Cardiac muscle cell (in vitro differentiated cells and primary cell): ENCODE results near the gene ACOT6. TPM values are rescaled to one million over a fixed set of nuclear protein-coding genes. Genes with fewer than 3 reads are reported as not detected.
"Not testable (repeated sequence)": the region's sequence is repeated elsewhere in the genome, so short reads cannot be mapped to it uniquely, and the experiment has no call there.

ENCODE experiments used
- DNase-seq, 2 donors: peaks; one replicate each; pipeline versions ENCODE4 v3.0.0 to v3.0.0-alpha.2; 2010 to 2017; ENCODE audit warnings: low read depth in 1 of 2, low spot score in 1 of 2
- H3K27ac ChIP-seq: fragments of 200-600 bp; sonication (generic); 2 replicates; pipeline ENCODE4 v1.5.1; 2016
- H3K27me3 ChIP-seq: fragments of 200-600 bp; sonication (generic); 2 replicates; pipeline ENCODE4 v1.6.0; 2016; ENCODE audit warnings: control low read depth
- H3K36me3 ChIP-seq: fragments of 200-600 bp; sonication (generic); 2 replicates; pipeline ENCODE4 v1.5.1; 2016; ENCODE audit warnings: control low read depth
- H3K4me1 ChIP-seq: fragments of 200-600 bp; sonication (generic); 2 replicates; pipeline ENCODE4 v1.8.1; 2017; ENCODE audit warnings: low read depth, mild to moderate bottlenecking, mixed run types
- H3K4me3 ChIP-seq: fragments of 200-600 bp; sonication (generic); 2 replicates; pipeline ENCODE4 v1.5.1; 2016; ENCODE audit warnings: mild to moderate bottlenecking
- H3K9me3 ChIP-seq: fragments of 200-600 bp; sonication (generic); 2 replicates; pipeline ENCODE4 v1.5.1; 2017; ENCODE audit warnings: low read depth, mild to moderate bottlenecking, control low read depth
- CTCF ChIP-seq: IDR thresholded peaks from 2 replicates; pipeline ENCODE4 v1.5.1; 2012; ENCODE audit warnings: low read depth, mild to moderate bottlenecking, low read length
- polyA plus RNA-seq: library from polyadenylated mRNA; unstranded; fragments of >200 nt; fragmentation: Nextera tagmentation; extraction: Ambion mirVana; gene quantifications from 2 replicates; pipeline ENCODE4 v1.2.1, GENCODE V29; 2016
- total RNA-seq: library from RNA; depleted of rRNA; stranded (reverse); fragments of >200 nt; gene quantifications from 2 replicates; pipeline ENCODE4 v1.2.3, GENCODE V29; 2016

Gene ACOT6
- total and polyA plus RNA-seq, 2 experiments from 2014 or later, result 0.45 to 0.59 TPM

GRCh38 chr14:73569185-73569958 lies 42.9 kb upstream of the ACOT6 start, which contains the start of gene ACOT2:
TSS of gene ACOT2 (plus strand) at chr14:73569213. CDS start at chr14:73569241, 28 bp downstream.
- H3K27me3 ChIP-seq, H3K36me3 ChIP-seq, H3K9me3 ChIP-seq, H3K4me1 ChIP-seq: not testable (repeated sequence)
- H3K27ac ChIP-seq, result peak within 1 kb of the TSS; percentile 89
- peak; percentile 85 to 97 for DNase-seq
- peak within 1 kb of the TSS; percentile 18 for H3K4me3 ChIP-seq
- peak; percentile 22 for TF ChIP-seq CTCF

GRCh38 chr14:73570913-73571312 lies 41.4 kb upstream of the ACOT6 start:
- not testable (repeated sequence) for H3K4me3 ChIP-seq, H3K27ac ChIP-seq, H3K9me3 ChIP-seq, H3K27me3 ChIP-seq, H3K4me1 ChIP-seq, H3K36me3 ChIP-seq
- DNase-seq, result peak; percentile 41 to 47
- peak; percentile 69 for TF ChIP-seq CTCF

- DNase-seq, H3K36me3 ChIP-seq, H3K9me3 ChIP-seq, H3K27ac ChIP-seq, H3K27me3 ChIP-seq, H3K4me3 ChIP-seq, H3K4me1 ChIP-seq: not testable (repeated sequence)
Measured at GRCh38 chr14:73573034-73573433, 39.3 kb upstream of the ACOT6 start.

- H3K9me3 ChIP-seq, H3K4me1 ChIP-seq, H3K27ac ChIP-seq, H3K4me3 ChIP-seq, DNase-seq, H3K27me3 ChIP-seq, H3K36me3 ChIP-seq: not testable (repeated sequence)
Measured at GRCh38 chr14:73573740-73574139, 38.6 kb upstream of the ACOT6 start.

GRCh38 chr14:73574251-73574650 lies 38.1 kb upstream of the ACOT6 start:
- not testable (repeated sequence) for H3K27ac ChIP-seq, H3K27me3 ChIP-seq, H3K36me3 ChIP-seq, DNase-seq, H3K4me1 ChIP-seq, H3K4me3 ChIP-seq, H3K9me3 ChIP-seq

GRCh38 chr14:73576391-73576790 lies 35.9 kb upstream of the ACOT6 start:
- no peaks in the 10 kb centered on the region for H3K9me3 ChIP-seq
- H3K36me3 ChIP-seq, result no peaks in the 10 kb centered on the region
- no peak overlapping the region for H3K4me3 ChIP-seq
- TF ChIP-seq CTCF, result no peak
- no peaks in the 10 kb centered on the region for H3K27me3 ChIP-seq
- DNase-seq, result no peak
- no peaks in the 10 kb centered on the region for H3K4me1 ChIP-seq
- H3K27ac ChIP-seq, result no peak overlapping the region

- not testable (repeated sequence) for H3K27ac ChIP-seq, H3K4me3 ChIP-seq, H3K27me3 ChIP-seq, H3K9me3 ChIP-seq, H3K36me3 ChIP-seq, DNase-seq, H3K4me1 ChIP-seq
Measured at GRCh38 chr14:73577214-73577613, 35.1 kb upstream of the ACOT6 start.

GRCh38 chr14:73582102-73582979 lies 30.0 kb upstream of the ACOT6 start:
- not testable (repeated sequence) for H3K9me3 ChIP-seq, H3K27ac ChIP-seq, H3K4me3 ChIP-seq, H3K36me3 ChIP-seq, DNase-seq, H3K4me1 ChIP-seq, H3K27me3 ChIP-seq
